ENCODE data around the gene CLDN2.

DNA sequence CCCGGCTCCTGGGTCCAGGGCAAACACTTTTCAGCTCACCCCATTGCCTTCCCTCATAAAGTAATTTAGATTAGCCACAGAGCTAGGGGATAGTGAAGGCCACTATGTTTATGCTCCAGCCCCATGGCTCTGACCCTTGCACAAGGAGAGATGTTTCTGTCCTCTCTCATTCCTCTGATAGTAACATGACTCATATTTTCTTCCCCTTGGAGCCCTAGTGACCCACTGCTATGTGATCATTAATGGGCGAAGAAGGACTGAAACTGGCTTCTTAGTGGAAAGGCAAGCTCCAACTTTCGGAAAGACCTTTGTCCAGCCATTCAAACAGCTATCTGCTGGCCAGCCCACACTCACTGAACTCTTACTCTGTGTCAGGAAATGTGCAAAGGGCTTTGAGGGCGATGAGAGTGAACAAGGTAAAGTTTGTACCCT lies 12.3 kb downstream of the CLDN2 start:
- TF ChIP-seq, protein P1, sequence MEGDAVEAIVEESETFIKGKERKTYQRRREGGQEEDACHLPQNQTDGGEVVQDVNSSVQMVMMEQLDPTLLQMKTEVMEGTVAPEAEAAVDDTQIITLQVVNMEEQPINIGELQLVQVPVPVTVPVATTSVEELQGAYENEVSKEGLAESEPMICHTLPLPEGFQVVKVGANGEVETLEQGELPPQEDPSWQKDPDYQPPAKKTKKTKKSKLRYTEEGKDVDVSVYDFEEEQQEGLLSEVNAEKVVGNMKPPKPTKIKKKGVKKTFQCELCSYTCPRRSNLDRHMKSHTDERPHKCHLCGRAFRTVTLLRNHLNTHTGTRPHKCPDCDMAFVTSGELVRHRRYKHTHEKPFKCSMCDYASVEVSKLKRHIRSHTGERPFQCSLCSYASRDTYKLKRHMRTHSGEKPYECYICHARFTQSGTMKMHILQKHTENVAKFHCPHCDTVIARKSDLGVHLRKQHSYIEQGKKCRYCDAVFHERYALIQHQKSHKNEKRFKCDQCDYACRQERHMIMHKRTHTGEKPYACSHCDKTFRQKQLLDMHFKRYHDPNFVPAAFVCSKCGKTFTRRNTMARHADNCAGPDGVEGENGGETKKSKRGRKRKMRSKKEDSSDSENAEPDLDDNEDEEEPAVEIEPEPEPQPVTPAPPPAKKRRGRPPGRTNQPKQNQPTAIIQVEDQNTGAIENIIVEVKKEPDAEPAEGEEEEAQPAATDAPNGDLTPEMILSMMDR (IDR thresholded peaks at IDR 0.05): no peak
- TF ChIP-seq POLR2A (IDR thresholded peaks at IDR 0.05): no peak

Data from adrenal gland (tissue), 5 donors.